Measurements from ENCODE around the gene SRGN.

- no peak for TF ChIP-seq STAT3 (IDR thresholded peaks at IDR 0.05; ENCODE audit: low read depth, low read length)
- no peak for TF ChIP-seq POLR2AphosphoS5 (IDR thresholded peaks at IDR 0.05; ENCODE audit: low read length)
- no peak for TF ChIP-seq ZNF384 (IDR thresholded peaks at IDR 0.05; ENCODE audit: borderline replicate concordance, low read depth, low read length)
- TF ChIP-seq CTCF (IDR thresholded peaks at IDR 0.05 in 2 of 3, conservative IDR thresholded peaks at IDR 0.05 in 1 of 3; ENCODE audit: control insufficient read depth in 2 of 3, extremely low read depth in 1 of 3, insufficient read depth in 1 of 3, low read depth in 3 of 3, low read length in 3 of 3): no peak
- TF ChIP-seq GABPA (IDR thresholded peaks at IDR 0.05; ENCODE audit: low read depth): no peak
- no peak for TF ChIP-seq CHD1 (IDR thresholded peaks at IDR 0.05; ENCODE audit: low read depth, low read length)
- TF ChIP-seq CEBPZ (IDR thresholded peaks at IDR 0.05; ENCODE audit: low read depth, low read length): no peak
- no peak for TF ChIP-seq JUND (IDR thresholded peaks at IDR 0.05; ENCODE audit: low read depth, low read length)
- TF ChIP-seq SIX5 (IDR thresholded peaks at IDR 0.05; ENCODE audit: low read depth, low read length, severe bottlenecking): no peak
- TF ChIP-seq SMC3 (IDR thresholded peaks at IDR 0.05; ENCODE audit: borderline replicate concordance, low read length): no peak
- TF ChIP-seq ETV6 (conservative IDR thresholded peaks at IDR 0.05 in 1 of 2, IDR thresholded peaks at IDR 0.05 in 1 of 2; ENCODE audit: borderline replicate concordance in 1 of 2, low read depth in 1 of 2): no peak
- no peak for TF ChIP-seq ZBED1 (IDR thresholded peaks at IDR 0.05; ENCODE audit: borderline replicate concordance)
Observed at GRCh38 chr10:69151984-69152383, 64.1 kb downstream of the SRGN start.

All from GM12878 (cell line).